Measurements from ENCODE around the gene DENND1A.
A peak's percentile ranks its signal among the peaks of the same experiment; 100 is the strongest.

The DENND1A gene

DNA sequence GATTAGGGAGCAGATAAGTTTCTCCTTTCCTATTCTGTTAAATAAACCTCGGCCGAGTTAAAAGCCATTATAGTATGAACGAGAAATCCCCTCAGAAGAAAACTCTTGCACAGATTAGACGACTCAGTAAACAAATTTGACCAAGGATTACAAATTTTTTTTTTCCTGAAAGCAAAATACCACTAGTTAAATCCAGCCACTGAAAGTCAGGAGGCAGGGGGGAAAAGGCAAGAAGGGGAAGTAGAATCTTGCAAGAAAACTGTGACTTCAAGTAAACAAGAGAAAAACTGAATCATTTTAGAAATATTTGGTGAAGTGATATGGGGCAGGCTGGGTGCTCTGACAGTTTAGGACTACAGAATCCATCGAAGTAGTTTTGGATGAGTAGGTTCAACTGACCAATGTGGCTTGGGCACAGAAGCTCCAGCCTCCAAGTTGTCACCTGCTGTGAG is 251.0 kb downstream of the DENND1A start:
- DNase-seq: no peak

DNA sequence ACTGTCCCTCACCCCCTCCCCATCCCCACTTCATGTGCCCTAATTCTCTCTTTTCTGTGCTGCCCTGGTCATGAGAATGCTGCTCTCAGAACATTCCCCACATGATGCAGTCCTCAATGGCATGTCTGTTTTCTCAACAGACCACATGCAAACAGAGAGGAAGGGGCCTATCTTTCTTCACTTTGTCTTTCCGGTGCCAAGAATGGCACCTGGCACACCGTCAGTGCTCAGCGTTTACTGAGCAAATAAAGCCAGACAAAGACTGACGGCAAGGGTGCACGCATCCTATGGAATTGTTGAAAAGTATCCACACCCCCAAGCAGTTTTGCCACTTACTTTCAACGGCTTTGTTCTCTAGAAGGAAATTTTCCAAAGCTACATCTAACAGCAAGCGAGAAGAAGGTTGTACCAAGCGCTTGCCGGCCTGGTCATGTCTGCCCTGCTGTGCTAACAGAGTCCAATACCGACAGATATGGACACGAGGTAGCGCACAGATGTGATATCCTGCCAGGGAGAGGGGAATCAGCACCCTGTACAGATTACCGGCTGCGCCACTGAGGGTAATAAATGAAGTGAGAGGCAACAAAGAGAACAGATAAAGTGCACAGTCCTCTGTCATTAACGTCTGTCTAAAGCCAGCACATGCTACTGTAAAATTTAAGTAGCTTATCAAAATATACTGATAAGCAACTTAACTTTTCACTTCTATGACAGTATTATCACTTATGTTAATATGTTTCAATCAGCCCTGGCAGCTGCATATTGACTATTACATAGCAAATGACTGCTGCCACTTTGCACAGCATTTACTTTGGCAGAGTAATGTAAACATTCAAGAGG is 251.7 kb downstream of the DENND1A start:
- peak; percentile 60 for DNase-seq

DNA sequence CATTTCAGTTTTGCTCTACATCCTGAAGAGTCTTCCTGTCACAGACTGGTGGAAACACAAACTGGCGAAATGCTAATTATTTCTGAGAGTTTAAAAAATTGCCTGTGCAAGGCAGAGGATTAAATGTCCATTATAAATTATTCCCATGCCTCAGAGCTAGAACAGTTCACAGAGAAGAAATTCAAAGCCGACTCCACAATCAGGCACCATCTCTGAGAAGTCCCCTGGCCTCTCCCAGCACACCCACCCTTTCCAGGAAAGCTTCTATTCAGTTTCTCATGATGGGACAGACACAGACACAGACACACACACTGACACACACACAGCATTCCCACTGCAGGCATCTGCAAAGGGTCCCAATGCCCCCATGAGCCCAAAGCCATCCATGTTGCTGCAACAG is 253.1 kb downstream of the DENND1A start:
- no peak for DNase-seq

DNA sequence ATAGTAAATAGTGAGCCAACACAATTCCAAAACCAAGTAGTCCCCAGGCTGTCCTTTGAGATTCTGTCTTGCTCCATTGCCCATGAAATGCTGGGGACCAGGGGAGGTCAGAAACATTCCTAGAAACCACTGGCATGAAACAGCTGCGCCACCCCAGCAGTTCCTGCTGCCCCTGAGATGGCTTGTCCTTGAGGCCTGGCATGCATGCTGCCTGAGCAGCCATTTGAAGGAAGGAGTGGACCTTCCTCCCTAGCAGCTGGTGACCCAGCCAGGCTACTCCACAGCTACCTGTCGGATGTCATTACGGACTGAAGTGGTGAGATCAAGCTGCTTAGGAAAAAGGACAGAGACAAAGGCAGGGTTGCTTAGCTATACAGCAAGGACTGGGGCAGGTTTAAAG is 260.6 kb downstream of the DENND1A start:
- DNase-seq: peak; percentile 84

DNA sequence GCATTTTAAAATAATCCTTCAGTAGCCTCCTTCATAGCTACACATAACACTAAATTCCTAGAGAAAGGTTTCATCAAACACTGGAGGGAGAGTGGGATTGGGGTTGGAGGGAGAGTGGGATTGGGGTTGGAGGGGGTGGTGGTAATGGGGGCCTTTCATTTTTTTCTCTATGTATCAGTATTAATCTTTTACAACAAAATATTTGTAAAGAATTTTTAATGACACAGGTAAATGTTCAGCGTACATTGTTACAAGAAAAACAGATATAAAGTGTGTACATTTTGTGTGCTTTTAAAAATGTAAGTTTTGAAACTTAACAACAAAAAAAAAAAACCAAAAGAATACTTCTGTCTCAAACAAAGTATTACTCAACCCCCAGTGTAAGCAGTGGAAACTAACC is 266.4 kb downstream of the DENND1A start:
- DNase-seq: no peak

DNA sequence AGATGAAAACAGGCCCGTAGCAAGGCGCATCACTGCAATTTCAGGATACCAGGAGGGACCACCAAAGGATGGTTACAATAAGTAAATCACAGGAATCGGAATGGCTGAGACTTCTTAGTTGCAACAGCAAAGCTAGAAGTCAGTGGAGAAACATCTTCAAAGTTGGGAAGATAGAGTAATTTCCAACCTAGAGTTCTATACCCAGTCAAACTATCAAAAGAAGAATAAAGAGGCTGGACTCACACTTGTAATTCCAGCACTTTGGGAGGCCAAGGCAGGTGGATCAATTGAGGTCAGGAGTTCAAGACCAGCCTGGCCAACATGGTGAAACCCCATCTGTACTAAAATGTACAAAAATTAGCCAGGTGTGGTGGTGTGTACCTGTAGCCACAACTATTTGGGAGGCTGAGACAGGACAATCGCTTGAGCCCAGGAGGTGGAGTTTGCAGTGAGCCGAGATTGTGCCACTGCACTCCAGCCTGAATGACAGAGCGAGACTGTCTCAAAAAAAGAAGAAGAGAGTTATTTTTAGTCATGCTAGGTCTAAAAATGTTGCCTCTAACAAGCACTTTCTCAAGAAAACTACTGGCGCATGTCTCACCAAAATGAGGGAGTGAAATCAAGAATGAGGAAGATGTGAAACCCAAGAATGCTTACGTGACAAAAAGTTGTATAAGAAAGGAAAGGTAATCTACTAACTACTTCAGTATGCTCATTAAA is 267.7 kb downstream of the DENND1A start:
- no peak for DNase-seq

DNA sequence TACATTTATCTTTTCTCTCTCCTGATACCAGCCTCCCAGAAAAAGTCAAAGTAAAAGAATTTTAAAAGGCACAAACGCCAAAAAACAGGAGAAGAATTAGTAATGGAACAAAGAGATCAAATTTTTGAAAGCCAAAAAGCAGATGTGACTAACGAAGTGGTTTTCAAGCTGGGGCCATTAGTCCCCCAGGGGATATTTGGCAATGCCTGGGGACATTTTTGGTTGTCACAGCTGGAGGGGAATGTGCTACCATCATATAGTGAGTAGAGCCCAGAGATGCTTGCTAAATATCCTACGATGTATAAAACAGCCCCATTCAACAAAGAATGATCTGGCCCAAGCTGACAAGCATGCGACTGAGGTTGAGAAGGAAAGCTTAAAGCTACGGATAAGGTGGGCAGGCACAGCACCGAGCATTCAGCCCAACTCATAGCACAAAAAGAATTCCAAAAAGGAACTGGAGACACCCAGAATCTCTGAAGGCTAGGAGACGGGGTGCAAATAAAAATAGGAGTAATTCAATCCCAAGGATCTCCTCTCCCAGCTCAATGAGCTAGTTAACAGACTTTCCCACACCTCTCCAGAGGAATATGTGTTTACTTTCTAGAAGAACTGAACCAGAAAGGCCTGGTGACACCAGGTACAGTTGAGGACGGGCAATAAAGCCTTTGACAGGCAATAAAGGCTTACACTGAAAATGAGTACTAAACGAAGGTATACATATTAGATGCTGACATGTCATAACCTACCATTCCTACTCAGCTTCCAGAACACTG is 269.0 kb downstream of the DENND1A start:
- DNase-seq: no peak

DNA sequence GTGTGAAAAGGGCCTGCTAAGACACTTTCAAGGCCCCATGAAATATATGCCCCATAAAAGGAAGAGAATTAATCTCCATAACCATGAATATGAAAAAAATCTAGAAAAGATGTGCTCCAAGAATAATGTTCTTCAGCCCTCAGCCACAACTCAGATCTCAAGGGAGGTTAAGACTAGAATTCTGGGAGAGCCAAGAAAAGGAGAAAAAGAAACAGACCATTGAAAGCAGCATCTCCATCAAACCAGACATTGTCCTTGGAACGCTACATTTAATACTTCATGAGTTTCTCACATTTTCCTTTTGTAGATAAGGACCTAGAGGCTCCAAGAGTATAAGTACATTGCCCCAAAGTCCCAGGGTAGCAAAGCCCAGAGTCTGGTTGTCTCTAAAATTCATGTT is 270.6 kb downstream of the DENND1A start:
- DNase-seq: no peak

DNA sequence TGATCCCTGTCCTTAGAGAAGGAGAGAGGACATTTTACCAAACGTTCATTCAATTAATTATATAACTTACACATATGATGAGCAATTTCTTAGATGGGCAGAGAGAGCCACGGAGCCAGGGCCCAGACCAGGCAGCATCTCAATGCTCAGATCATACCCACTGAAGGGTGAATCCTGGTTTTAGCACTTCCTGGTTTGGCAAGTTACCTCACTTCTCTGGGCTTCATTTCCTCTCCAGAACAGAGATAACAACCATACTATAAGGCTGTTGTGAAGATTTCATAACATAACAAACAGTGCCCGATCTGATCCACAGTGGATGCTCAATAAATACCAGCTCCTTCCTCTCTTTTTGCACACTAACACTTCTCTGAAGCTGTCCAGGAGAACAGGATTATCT is 271.1 kb downstream of the DENND1A start:
- DNase-seq: no peak

DNA sequence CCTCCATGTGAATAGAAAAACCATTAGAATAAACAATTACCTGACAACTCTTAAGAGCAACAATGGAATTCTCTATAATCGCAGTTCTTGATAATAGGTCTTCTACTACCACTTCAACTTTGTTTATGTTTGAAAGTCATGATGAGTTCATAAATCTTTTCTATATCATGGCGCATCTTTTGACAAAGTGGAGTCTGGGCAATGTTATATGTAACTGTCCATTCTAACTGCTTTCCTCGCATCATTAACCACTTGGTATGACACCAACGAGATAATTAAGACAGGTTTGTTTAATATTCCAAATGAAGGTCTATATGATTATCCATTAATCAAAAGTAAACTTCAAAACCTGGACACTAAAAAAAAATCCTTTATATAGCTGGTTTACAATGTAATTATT is 272.0 kb downstream of the DENND1A start:
- no peak for DNase-seq

DNA sequence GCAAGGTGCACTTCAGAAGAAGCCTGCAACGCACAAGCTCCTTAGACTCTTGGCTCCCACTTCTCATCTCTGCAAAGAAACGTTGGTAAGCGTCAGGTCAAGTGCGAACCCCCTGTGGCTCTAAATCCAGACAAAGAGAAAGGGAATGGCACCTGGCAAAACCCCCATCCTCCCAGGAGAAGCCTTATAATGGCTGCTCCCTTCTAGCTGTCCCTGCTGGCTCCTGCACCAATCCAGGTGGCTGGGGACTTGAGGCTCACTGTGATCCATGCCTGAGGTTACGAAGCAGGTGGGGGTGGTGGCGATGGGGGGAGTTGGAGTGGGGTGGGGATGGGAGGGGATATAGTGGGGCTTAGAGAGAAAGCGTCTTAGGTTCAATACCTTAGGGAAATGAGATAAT is 272.8 kb downstream of the DENND1A start:
- no peak for DNase-seq

DNA sequence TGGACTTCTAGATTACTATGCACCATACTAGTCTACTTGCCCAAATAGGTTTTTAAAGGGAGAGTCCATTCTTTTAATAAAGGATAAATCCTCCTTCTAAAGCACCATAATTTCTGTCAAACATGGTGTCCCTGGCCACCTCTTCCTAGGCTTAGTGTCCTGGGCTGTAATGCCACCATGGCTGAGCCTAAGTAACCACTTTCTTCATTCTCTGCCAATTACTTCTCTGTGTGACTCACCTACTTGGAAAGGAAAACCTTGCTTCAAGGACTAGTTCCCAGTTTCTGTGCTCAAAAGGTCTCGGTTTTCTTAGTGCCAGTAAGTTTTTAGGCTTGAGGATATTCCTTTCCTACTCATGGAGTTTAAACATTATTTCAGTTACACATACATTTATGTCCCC is 273.4 kb downstream of the DENND1A start:
- no peak for DNase-seq

DNA sequence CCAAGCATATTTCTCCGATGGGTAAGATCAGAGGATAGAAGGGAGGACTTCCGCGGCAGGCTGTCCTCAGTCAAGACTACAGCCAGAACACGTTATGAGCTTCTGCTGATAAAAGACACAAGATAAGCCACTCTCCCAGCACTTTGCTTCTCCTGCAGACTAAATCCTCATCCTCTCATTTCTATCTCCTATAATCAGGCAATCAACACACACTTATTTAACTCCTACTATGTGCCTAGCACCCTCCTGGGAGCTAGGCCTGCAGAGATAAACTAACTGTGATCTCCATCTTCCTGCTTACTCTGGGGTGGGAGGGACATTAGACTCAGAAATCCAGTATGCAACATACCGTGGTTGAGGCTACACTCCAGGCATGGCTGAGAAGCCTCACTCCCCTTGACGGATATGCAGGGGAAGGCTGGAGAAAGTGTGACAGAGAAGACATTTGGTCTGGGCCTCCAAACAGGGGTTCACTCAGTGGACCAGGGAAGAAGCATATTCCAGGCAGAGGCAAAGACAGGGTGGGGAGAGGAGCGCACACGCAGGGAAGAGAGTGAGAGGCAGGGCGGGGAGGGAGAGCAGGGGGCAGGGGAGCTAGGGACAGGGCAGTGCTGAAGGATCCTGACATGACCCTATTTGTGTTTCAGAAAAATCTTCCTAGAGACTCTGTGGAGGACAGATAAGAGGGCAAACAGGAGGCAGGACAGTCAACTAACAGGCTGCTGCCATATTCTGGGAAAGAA is 274.1 kb downstream of the DENND1A start:
- DNase-seq: no peak

DNA sequence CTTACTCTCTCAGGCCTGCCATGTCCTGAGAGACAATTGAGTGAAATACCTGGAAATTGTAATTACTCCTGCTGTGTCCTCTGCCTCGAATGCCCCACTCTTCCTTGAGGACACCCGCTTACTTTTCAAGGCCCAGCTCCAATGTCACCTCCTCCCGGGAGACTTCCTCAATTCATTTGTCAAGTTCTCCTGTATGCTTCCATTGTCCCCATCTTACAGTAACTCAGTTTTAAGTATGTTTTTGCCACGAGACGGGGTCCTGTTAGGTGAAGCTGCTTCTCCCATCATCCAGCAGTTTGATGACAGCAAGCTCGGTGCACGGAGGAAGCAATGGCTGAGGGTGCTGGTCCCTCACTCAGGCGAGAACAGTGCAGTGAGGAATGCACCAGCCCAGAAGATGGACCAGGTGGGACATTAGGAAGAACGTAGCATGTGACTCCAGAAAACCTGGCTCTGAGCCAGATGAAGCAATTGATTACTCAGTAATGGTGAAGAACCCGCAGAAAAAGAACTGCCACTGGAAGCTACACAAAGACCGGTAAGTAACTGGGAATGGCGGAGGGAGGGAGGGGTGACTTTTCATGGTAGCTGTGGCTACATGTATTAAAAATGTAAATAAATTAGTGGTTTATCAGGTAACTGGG is 274.8 kb downstream of the DENND1A start:
- DNase-seq: no peak

DNA sequence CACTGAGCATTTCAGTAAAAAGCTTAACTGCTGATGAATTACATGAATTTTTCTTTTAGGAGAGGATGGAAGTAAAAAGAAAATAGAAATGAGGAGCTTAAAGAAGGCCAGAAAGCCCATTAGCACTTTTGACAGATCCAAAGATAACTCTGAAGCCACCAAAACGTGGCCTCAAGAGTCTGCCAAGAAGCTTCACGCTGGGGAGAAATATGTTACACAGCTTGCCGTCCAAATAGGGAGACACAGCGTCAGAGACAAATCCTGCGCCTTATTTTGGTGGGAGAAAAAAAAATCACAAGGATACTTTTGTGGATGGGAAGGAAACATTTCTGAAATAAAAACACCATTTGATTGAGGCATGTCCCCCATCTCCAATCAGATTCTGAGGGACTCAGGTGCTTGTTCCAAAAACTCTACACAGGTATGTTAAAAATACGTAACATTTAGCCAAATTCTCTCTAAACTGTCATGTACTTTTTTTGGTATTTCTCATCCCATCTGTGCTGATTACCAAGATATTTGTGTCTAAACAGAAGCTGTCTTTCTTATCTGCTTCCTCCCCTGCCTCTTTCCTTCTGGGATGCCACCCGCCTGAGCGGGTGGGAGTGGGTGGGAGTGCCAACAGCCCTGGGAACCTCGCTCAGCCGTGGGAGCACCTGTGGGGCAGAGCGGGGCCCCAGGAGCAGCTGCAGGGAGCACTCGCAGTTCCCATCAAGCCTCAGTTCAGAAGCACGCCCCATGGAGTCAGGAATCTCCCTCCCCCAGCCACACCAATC is 275.5 kb downstream of the DENND1A start:
- no peak for DNase-seq

DNA sequence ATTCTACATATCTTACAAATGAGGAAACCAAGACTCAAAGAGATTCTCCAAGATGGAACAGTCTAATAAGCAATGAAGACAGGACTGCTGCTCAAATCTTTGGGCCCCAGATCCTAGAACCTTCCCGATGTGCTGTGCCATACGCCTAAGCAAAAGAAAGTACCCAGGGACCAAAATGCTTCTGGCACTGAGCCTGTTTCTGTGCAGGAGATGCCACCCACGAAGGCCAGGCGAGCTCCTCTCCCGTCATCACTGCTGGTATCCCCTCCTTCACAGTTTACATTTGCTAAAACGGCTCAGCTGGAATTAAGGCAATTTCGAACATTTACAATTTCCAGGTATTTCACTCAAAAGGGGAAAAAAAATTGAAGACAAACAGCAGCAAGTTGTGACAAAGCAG is 277.5 kb downstream of the DENND1A start:
- DNase-seq: no peak

DNA sequence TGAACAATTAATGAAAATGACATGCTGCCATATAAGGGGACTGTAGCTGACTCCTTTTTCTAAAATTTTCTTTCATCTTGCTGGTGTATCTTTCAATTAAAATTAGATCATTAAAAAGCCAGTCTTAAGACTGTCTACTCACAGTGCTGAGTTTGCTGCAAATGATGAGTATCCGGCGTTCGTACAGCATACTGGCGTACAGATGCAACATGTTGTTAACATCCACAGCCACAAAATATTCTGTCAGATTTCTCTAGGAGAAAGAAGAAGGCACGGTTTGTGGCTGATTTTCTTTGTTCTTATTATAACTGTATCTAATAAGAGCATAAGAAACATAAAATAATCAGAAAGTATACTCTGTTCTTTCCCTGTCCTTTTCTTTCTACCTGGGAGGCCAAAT is 278.1 kb downstream of the DENND1A start:
- no peak for DNase-seq

DNA sequence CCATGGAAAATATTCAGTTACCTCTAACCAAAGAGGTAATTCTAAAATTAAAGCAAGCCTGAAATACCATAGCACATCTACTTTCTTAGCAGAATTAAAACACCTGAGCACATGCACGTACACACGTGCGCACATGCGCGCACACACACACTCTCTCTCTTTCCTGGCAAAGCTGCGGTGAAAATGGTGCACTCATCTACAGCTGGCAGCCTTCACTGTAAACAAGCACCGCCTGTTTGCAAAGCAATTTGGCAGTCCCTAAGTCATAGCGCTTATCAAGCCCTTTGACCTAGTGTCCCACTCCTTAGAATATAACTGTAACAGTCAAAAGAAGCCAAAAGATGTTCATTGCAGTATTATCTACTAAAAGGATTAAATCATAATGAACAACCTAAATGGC is 278.7 kb downstream of the DENND1A start:
- no peak for DNase-seq

DNA sequence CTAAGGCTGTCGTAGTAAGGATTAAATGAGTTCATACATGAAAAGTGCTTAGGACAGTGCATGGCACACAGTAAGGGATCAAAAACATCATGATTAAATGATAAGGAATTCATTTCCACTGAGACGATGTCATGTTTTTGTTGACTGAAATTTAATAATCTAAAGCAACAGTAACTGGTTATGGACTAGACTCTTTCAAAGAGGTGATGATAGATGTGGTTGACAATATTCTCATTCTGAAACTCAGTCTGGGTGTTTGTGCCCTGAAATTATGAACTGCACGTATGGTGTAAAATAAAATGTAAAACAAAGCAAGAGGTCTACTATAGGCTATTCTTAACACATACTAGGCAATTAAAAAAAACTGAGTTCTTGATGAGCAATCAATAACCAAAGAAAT is 280.0 kb downstream of the DENND1A start:
- no peak for DNase-seq

DNA sequence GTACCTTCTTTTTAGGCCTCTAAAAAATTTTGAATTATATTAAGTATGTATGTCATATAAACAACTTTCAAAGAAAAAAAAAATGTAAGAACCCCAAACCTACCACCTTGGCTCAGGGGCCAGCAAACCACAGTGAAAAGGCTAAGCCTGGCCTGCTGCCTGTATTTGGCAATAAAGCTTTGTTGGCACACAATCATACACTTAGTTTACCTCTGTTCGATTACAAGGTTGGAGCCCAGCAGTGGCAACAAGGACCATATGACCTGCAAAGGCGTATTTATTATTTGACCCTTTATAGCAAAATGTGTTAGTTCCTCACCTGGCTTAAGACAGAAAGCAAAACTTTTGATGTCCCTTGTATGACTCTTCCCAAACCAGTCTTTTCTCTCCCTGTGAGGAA is 282.8 kb downstream of the DENND1A start:
- DNase-seq: no peak

DNA sequence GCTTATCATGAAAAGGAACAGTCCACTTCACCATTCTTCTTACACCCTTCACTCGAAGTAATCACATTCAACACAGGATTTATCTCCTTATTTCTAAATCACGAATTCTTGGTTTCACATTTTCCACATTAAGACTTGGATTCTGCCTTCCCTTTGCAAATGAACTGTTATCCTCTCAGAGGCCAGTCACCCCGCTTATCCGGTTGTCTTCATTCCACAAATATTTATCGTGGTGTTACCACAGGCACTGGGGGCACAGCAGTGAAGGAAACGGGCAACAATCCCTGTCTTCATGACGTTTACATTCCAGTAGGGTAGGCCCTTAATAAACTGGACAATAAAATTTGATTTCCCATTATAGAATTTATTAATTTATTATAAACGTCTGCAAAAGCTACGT is 284.2 kb downstream of the DENND1A start:
- no peak for DNase-seq

DNA sequence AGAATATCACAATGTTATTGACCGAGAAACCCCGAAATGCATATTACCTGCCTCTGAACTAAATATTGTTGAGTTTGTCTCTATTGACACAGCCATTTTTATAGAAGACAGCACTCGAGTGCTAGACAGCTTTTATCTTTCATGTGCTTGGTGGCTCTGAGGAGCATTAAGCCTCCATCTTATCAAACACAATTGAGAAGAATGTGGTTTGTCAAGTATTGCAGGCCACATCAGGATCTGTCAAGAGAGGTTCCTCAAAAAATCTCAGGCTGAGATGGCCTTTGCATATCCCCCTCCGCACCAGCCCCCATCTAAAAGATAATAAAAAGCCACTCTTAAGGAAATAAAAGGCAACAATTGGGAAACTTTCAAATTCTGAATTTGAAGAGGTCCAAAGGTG is 284.8 kb downstream of the DENND1A start:
- DNase-seq: peak; percentile 20

Data from DMS79 (cell line).